Activated CD8-positive, alpha-beta T cell treated with anti-CD3 and anti-CD28 coated beads, Interleukin-2, amount 10 ng/mL, durations not matched to agents 7 days and 5 days (primary cell): ENCODE measurements around the gene MRPL23. TPM values are rescaled to one million over a fixed set of nuclear protein-coding genes. Genes with fewer than 3 reads are reported as not detected.
A peak's percentile ranks its signal among the peaks of the same experiment; 100 is the strongest.

Experiments
- ATAC-seq: fragments of 150-1000 bp; cut with Tn5 transposase; one replicate; pipeline ENCODE4 v1.10.0; 2021; ENCODE audit warnings: moderate library complexity
- CTCF ChIA-PET: fragments of 350-600 bp; sonication (Branson Sonifier 250); formaldehyde crosslinking; loops from one replicate; lab custom pipeline; 2021; ENCODE audit warnings: antibody characterized with exemption; lab: Charles Lee
- POLR2A ChIA-PET: fragments of 350-600 bp; sonication (Branson Sonifier 250); formaldehyde crosslinking; loops from one replicate; lab custom pipeline; 2021; ENCODE audit warnings: antibody characterized with exemption; lab: Charles Lee
- DNase-seq: peaks from one replicate; pipeline ENCODE4 v3.0.0-alpha.2; 2020
- H3K27ac Mint-ChIP-seq: one replicate; pipeline ENCODE4 v1.8.0; 2021; ENCODE audit warnings: mild to moderate bottlenecking, mixed read lengths
- H3K27me3 Mint-ChIP-seq: one replicate; pipeline ENCODE4 v1.8.0; 2021; ENCODE audit warnings: low read depth, mixed read lengths
- H3K36me3 Mint-ChIP-seq: one replicate; pipeline ENCODE4 v1.8.0; 2021; ENCODE audit warnings: low read depth, mixed read lengths
- H3K4me1 Mint-ChIP-seq: one replicate; pipeline ENCODE4 v1.8.0; 2021; ENCODE audit warnings: low read depth, mixed read lengths
- H3K4me3 Mint-ChIP-seq: one replicate; pipeline ENCODE4 v1.8.0; 2021; ENCODE audit warnings: mild to moderate bottlenecking, mixed read lengths
- H3K9me3 Mint-ChIP-seq: one replicate; pipeline ENCODE4 v1.8.0; 2022; ENCODE audit warnings: mixed read lengths; ENCODE audit not compliant: insufficient read depth
- total RNA-seq, 2 experiments: library from RNA; stranded (reverse); gene quantifications; one replicate each; pipeline ENCODE4 v1.2.3, GENCODE V29; 2021

MRPL23 gene
- total RNA-seq, 2 experiments from 2014 or later, result 109 to 110 TPM

DNA sequence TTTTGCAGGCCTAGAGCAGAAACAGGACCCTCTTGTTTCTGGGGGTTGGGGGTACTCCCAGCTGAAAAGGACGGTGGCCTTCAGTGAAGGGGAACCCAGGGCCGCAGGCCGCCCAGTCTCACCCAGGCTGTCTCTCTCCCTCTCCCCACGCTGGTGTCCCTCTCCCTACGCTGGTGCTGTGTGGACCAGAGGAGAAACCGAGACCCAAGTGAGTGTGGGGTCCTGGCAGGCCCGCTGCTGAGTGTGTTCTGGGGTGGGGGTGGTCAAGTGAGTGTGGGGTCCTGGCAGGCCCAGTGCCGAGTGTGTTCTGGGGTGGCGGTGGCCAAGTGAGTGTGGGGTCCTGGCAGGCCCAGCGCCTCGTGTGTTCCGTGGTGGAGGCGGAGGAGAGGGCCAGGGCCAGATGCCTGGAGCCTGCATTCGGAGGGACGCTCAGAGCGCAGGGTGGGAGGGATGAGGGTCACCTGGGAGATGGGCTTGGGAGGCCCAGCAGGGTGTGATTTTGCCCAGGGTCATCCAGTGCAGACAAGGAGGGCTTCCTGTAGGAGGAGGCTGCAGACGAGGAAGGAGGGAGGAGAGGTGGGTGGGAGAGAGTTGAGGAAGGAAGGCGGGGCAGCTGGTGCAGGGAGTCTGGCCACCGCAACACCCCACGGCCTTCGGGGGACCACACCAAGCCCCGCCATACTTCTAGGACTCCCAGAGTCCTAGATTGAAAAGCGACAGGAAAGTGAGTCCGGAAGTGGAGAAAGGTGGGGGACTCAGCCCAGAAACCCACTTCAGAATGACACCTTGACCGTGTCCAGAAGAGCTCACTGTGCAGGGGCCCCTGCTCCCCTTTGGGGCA, 17.3 kb upstream of the MRPL23 start:
- no peaks in the 10 kb centered on the region for H3K36me3 Mint-ChIP-seq
- no peak overlapping the region for H3K4me3 Mint-ChIP-seq
- H3K27ac Mint-ChIP-seq, result no peak overlapping the region
- no peaks in the 10 kb centered on the region for H3K9me3 Mint-ChIP-seq
- peaks cover 2% of the 10 kb centered on the region for H3K4me1 Mint-ChIP-seq
- ChIA-PET CTCF (no interaction called here), POLR2A (interaction anchor here (1.2 kb wide), 1 partner anchor 13 kb away, joined by 3 read pairs; no protein-coding TSS in a partner anchor)
- DNase-seq (no peak), ATAC-seq (no peak)
- peaks cover 5% of the 10 kb centered on the region for H3K27me3 Mint-ChIP-seq

DNA sequence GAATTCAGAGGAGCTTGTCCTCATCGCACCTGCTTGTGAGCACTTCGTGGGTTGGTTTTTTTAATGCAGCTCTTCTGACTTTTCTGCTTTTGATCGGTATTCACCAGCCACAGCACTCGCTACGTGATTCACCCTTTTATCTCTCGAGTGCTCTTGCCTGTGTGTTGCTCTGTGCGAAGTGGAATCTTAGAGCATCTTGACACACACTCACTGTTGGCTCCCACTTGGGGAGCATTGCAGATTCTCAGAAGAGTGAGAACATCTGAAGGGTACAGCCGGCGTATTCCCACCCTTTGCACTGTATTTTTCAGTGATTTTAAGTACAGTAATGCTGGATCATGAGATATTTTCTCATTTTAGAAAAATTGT, 16.7 kb upstream of the MRPL23 start:
- Mint-ChIP-seq H3K9me3 (no peaks in the 10 kb centered on the region), H3K27ac (no peak overlapping the region), H3K4me1 (peaks cover 2% of the 10 kb centered on the region), H3K27me3 (peaks cover 5% of the 10 kb centered on the region), H3K36me3 (no peaks in the 10 kb centered on the region), H3K4me3 (no peak overlapping the region)
- DNase-seq (no peak), ATAC-seq (peak; percentile 39)
- POLR2A ChIA-PET, result interaction anchor here (1.2 kb wide), 1 partner anchor 13 kb away, joined by 3 read pairs; no protein-coding TSS in a partner anchor
- CTCF ChIA-PET, result no interaction called here

DNA sequence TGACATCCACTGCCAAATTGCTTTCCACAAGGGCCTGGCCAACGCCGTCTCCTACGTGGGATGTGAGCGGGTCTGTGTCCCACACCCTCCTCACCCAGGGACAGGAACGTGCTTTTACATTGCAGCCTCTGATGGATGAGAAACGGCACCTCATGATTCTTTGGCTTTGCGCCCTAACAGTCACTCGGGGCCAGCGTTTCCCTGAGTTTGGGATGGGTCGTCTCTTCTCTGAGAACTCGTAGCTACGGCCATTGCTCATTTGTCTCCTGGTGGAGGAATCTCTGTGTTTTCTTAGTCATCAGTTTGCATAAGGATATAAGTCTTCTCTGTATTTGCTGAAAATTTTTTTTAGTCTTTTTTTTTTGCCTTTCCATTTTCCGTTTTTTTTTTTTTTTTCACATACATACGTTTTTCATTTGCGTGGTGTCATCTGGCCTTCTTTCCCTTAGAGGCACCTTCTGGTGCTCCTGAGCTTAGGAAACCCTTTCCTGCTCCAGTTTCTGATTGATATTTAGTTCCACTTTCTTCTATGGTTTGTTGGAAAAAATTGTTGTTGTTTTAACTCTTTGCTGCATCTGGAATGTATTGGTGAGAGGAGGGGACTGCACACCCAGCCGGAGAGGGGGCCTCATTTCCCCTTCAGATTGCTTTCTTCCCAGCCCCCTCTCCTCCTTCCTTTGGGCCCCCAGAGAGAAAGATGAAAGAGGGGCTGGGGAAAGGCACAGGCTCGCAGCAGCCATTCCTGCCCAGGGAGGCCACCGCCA, 15.6 kb upstream of the MRPL23 start:
- POLR2A ChIA-PET, result no interaction called here
- CTCF ChIA-PET, result interaction anchor here (0.8 kb wide), 1 partner anchor 49 kb away, joined by 3 read pairs; no protein-coding TSS in a partner anchor
- ATAC-seq (no peak), DNase-seq (no peak)
- Mint-ChIP-seq H3K27ac (no peak overlapping the region), H3K4me3 (no peak overlapping the region), H3K9me3 (no peaks in the 10 kb centered on the region), H3K27me3 (peaks cover 5% of the 10 kb centered on the region), H3K36me3 (no peaks in the 10 kb centered on the region), H3K4me1 (peaks cover 2% of the 10 kb centered on the region)

DNA sequence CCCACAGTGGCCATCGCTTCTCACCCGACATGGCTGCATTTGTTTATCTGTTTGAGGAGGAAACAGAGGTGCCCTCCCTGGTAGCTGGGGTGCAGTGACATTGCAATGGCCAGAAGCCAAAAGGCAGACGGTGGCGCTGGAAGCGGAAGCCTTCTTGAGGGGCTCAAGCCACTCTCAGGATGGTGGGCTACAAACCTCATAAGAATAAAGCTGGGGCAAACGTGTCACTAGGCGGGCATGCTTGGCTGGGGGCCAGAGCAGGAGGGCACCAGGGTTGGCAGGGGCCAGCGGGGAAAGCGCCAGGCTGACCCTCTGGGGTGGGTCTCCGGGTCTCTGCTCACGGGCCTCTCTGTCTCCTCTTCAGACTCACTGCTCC, 15.0 kb upstream of the MRPL23 start:
- Mint-ChIP-seq H3K36me3 (no peaks in the 10 kb centered on the region), H3K27me3 (peaks cover 5% of the 10 kb centered on the region), H3K27ac (no peak overlapping the region), H3K4me1 (peaks cover 2% of the 10 kb centered on the region), H3K9me3 (no peaks in the 10 kb centered on the region), H3K4me3 (no peak overlapping the region)
- no peak for DNase-seq
- ChIA-PET POLR2A (no interaction called here), CTCF (no interaction called here)
- ATAC-seq, result no peak

DNA sequence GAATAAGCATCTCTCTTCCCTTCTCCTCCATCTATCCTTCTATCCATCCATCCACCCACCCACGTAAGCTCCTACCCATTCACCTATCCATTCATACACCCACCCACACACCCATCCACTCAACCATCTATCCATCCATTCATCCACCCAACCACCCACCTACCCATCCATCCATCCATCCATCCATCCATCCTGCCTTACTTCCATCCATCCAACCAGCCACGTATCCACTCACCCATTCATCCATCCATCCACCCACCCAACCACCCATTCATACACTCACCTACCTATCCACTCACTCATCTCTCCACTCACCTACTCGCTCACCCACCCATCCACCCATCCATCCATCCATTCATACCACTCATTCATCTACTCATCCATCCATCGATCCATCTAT, 14.5 kb upstream of the MRPL23 start:
- Mint-ChIP-seq H3K27me3 (peaks cover 5% of the 10 kb centered on the region), H3K4me3 (no peak overlapping the region), H3K27ac (no peak overlapping the region), H3K9me3 (no peaks in the 10 kb centered on the region), H3K36me3 (no peaks in the 10 kb centered on the region), H3K4me1 (peaks cover 2% of the 10 kb centered on the region)
- DNase-seq (no peak), ATAC-seq (no peak)
- ChIA-PET POLR2A (no interaction called here), CTCF (no interaction called here)

DNA sequence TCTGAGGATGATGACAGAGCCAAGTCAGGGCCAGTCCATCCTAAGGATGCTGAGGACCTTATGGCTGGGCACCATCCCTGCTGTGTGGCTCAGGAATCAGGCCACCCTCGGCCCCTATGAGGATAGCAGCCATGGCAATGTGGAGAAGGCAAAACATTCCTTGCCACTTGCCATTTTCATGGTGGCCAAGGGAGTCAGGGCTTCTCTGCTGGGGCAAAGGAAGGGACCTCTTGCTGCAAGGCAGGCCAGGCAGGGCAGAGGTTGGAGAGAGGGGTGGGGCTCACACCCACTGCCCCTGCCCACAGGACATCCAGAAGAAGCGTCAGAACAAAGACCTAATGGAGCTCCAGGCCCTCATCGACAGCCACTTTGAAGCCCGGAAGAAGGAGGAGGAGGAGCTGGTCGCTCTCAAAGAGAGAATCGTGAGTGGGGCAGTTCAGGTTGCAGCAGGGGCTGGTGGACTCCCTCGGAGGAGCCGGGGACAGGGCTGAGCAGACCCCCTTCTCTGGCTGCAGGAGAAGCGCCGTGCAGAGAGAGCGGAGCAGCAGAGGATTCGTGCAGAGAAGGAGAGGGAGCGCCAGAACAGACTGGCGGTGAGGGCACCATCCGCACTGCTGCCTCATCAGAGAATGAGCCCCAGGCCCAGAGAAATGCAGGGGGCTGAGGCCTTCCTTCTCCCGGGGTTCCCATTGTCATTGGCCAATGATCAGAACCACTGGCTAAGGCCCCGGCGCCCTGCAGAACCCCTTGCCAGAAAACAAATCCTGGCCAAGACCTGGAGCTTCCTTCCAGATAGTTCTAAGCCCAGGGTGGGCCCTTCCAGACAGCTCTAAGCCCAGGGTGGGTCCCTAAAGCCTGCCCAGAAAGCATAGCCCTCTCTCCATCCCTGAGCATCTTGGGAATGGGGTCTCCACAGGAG, 13.5 kb upstream of the MRPL23 start:
- DNase-seq (no peak), ATAC-seq (no peak)
- CTCF ChIA-PET, result interaction anchor here (1.6 kb wide), 1 partner anchor 52 kb away, joined by 5 read pairs; no protein-coding TSS in a partner anchor
- Mint-ChIP-seq H3K27ac (no peak overlapping the region), H3K27me3 (peaks cover 5% of the 10 kb centered on the region), H3K4me1 (peaks cover 2% of the 10 kb centered on the region), H3K9me3 (no peaks in the 10 kb centered on the region), H3K4me3 (no peak overlapping the region), H3K36me3 (no peaks in the 10 kb centered on the region)
- POLR2A ChIA-PET, result interaction anchor here (0.6 kb wide), 1 partner anchor 98 kb away, joined by 3 read pairs; no protein-coding TSS in a partner anchor

DNA sequence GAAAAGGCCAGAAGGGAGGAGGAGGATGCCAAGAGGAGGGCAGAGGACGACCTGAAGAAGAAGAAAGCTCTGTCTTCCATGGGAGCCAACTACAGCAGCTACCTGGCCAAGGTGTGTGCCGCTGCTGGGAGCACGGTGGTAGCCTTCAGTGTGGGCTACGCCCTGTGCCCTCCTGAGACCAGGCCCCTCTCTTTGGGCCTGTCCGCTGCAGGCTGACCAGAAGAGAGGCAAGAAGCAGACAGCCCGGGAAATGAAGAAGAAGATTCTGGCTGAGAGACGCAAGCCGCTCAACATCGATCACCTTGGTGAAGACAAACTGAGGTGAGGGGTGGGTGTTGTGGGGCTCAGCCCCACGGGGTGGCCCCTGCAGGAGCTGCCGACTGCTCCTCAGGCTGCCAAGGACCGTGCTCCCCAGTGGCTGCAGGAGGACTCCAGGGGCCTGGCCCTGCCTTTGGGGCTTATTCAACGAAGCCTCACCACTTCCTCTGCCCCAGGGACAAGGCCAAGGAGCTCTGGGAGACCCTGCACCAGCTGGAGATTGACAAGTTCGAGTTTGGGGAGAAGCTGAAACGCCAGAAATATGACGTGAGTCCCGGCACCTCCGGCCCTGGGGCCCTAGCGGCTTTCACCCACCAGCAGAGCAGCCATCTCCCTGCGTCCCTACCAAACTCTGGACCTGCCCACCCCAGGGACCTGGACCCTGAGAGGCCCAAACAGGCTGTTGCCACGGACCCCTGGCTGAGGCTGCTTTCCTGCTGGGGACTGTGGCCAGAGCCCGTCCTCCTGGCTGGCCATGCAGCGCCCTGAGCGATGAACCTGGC, 12.6 kb upstream of the MRPL23 start:
- ATAC-seq (no peak), DNase-seq (no peak)
- Mint-ChIP-seq H3K9me3 (no peaks in the 10 kb centered on the region), H3K4me1 (peaks cover 9% of the 10 kb centered on the region), H3K4me3 (no peak overlapping the region), H3K36me3 (no peaks in the 10 kb centered on the region), H3K27me3 (peaks cover 5% of the 10 kb centered on the region), H3K27ac (no peak overlapping the region)
- ChIA-PET POLR2A (no interaction called here), CTCF (interaction anchor here (1.6 kb wide), 1 partner anchor 53 kb away, joined by 5 read pairs; no protein-coding TSS in a partner anchor)

DNA sequence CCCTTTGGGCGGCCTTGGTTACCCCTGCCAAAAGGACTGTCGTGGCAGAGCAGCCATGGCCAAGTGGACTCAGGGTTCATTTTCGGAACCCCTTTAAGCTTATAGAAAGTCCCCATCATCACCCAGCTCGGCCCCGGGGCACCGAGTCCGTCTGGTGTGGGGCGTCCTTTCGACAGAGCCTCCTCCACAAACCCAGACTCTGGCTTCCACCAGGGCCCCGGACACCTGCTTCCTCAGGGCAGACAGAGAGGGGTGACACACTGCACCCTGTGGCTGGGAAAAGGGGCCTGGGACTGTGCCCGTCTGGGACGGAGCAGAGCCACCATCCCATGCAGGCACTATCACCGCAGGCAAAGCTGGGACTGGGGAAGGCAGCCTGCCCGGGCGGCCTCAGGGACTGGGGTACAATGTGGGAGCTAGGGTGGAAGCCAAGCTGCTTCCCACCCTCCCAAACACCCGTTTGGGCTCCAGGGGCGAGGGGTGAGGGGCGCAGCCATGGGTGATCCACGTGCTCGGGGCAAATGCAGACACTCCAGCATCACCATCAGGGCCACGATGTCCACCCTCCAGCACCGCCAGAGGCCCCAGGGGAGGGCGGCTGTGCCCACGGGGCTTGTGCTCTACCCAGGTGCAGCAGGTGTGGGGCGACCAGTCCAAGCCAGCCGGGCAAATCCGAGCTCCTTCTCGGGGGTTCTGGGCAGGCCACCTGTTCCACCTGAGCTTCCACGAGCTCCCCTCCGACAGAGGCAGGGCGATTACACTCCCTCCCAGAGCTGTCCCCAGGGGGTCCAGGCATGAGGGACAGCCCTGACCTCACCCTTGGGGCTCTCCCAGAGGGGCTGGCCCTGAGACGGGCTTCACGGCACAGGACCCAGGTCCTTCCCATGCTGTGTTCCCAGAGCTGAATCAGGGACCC, 11.7 kb upstream of the MRPL23 start:
- peaks cover 5% of the 10 kb centered on the region for H3K27me3 Mint-ChIP-seq
- no peak overlapping the region for H3K27ac Mint-ChIP-seq
- ATAC-seq, result no peak
- H3K9me3 Mint-ChIP-seq, result no peaks in the 10 kb centered on the region
- H3K4me1 Mint-ChIP-seq, result peaks cover 7% of the 10 kb centered on the region
- ChIA-PET CTCF (interaction anchor here (0.9 to 1.6 kb wide), 2 partner anchors 54 to 242 kb away, joined by 3 to 5 read pairs; no protein-coding TSS in a partner anchor), POLR2A (interaction anchor here (0.9 kb wide), 1 partner anchor 22 kb away, joined by 3 read pairs; no protein-coding TSS in a partner anchor)
- no peak overlapping the region for H3K4me3 Mint-ChIP-seq
- no peak for DNase-seq
- no peaks in the 10 kb centered on the region for H3K36me3 Mint-ChIP-seq

DNA sequence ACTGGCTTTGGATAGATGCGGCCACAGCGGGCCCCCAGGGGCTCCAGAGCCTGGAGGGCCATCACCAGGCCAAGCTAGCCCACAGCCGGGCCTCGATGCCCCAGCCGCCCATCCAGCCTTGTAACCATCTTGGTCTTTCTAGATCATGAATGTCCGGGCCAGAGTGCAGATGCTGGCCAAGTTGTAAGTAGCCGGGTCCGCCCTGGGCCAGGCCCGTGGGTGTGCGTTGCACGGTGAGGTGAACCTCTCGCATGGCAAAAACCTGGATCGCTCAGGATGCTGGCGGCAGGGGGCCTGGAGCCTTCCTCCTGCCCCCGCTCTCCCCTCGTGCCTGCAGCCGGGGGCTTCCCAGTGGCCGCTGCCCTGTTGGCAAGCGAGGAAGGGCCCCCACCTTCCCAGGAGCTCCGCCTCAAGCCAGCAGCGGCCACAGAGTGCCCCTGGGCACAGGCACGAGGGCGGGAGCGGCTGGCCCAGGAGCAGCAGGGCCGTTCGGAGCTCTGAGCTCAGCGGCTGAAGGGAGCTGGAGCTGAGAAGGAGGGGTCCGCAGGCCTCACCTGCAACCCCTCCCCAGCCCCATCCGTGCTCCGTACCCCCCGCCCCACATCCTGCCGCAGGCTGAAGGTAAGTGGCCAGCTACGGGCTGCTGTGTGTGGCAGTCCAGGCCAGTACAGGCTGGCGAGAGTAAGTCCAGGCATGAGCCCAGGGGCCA, 10.9 kb upstream of the MRPL23 start:
- Mint-ChIP-seq H3K4me1 (peaks cover 7% of the 10 kb centered on the region), H3K36me3 (no peaks in the 10 kb centered on the region)
- no peak for ATAC-seq

More for the DNA sequence above, 10.9 kb upstream of the MRPL23 start:
- Mint-ChIP-seq H3K27ac (no peak overlapping the region), H3K9me3 (no peaks in the 10 kb centered on the region), H3K4me3 (no peak overlapping the region), H3K27me3 (peaks cover 5% of the 10 kb centered on the region)
- DNase-seq, result no peak
- POLR2A ChIA-PET, result interaction anchor here (0.9 kb wide), 1 partner anchor 23 kb away, joined by 3 read pairs; no protein-coding TSS in a partner anchor
- CTCF ChIA-PET, result interaction anchor here (0.9 kb wide), 1 partner anchor 243 kb away, joined by 3 read pairs; no protein-coding TSS in a partner anchor
